Measurements from ENCODE around the gene CLTC.
"Not testable (repeated sequence)": the region's sequence is repeated elsewhere in the genome, so short reads cannot be mapped to it uniquely, and the experiment has no call there.

The CLTC gene

DNA sequence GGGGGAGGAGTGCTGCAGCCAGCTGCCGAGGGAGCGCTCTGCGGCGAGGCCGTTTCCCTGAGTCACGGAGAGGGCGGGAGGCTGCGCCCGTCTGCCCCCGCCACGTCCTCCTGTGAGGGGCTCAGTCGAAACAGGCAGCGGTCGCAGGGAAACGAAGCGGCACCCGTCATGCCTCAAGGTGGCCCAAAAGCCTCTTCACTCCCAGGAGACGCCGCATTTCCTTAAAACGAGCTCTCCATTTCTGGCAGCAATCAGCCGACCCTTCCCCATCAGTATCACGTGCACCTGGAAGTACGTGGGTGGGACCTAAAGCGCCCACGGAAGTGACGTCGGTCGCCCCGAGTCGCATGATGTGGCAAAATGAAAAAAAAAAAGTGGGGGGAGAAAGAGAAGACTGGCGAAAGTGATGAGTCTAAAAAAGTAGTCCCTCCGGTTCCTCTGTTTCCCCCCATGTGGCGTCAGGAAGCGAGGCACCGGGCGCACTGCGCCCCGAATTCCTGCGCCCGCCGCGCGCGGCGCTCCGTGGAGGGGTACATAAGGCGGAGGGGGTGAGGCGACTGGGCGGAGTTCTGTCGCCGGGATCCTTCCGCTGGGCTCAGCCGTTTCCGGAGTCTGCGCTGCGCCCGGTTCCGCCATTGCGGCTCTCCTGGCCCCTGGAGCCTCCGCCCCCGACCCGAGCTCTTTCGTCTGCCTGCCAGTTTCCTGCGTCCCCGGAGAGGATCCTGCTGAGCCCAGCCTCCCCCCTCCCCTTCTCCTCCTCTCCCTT, at the start of gene CLTC:
TSS of gene CLTC (plus strand) at position 598 of the 766 bp plus-strand sequence. CDS start 237 bp downstream, outside the sequence.
- Mint-ChIP-seq H3K4me1 (ENCODE audit: low read depth) (peaks cover 19% of the 10 kb centered on the region), H3K27me3 (no peaks in the 10 kb centered on the region), H3K9me3 (no peaks in the 10 kb centered on the region), H3K36me3 (ENCODE audit: low read depth) (peaks cover 49% of the 10 kb centered on the region), H3K4me3 (peak within 1 kb of the TSS; percentile 90), H3K27ac (peak within 1 kb of the TSS; percentile 99)
- intact Hi-C loops (cut with micrococcal nuclease), result loop anchor here (1.0 to 5.0 kb wide), 3 partner anchors 52 to 462 kb away; partner anchors contain the start of genes DHX40, PRR11, PTRH2 and SKA2

DNA sequence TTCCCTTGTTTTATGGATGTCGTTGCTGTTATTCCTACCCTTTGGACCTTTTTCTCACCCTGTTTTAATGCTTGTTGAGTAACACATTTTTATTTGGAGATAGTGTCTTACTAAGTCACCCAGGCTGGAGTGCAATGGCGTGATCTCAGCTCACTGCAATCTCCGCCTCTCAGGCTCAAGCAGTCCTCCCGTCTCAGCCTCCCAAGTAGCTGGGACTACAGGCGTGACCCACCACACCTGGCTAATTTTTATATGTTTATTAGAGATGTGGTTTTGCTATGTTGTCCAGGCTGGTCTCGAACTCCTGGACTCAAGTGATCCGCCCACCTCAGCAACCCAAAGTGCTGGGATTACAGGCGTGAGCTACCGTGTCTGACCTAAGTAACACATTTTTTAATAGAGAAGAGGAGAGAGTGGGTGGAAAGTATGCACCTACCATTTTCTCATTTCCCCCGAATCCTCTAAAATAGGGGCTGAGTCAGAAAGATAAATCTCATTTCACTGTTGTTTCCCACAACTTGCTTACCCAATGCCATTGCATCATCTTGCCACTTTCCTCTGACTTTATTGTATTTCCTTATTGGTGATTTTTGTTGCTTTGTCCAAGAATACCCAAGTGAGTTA, 47.3 kb upstream of the CLTC start:
- Mint-ChIP-seq H3K27ac (no peak overlapping the region), H3K27me3 (no peaks in the 10 kb centered on the region), H3K4me3 (no peak overlapping the region), H3K36me3 (ENCODE audit: low read depth) (peaks cover 26% of the 10 kb centered on the region), H3K4me1 (ENCODE audit: low read depth) (peaks cover 14% of the 10 kb centered on the region), H3K9me3 (no peaks in the 10 kb centered on the region)
- intact Hi-C loops (cut with micrococcal nuclease), result no loop called here

DNA sequence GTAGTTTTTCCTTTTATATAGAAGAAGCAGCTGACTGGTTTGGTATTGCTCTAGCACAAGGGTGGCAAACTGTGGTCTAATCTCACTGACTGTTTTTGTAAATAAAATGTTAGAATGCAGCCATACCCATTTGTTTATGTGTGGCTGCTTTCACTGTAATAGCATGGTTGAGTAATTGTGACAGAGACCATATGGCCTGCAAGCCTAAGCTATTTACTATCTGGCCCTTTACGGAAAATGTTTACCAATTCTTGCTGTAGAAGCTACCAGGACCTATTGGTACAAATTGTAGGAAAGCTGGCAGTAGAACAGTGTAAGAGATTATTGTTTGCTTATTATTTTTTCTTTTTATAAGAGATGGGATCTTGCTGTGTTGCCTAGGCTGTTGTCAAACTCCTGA, 35.5 kb upstream of the CLTC start:
- intact Hi-C loops (cut with micrococcal nuclease); H3K27ac Mint-ChIP-seq; H3K9me3 Mint-ChIP-seq; H3K4me1 Mint-ChIP-seq (ENCODE audit: low read depth); H3K4me3 Mint-ChIP-seq; H3K27me3 Mint-ChIP-seq: not testable (repeated sequence)
- peaks cover 12% of the 10 kb centered on the region for H3K36me3 Mint-ChIP-seq (ENCODE audit: low read depth)

DNA sequence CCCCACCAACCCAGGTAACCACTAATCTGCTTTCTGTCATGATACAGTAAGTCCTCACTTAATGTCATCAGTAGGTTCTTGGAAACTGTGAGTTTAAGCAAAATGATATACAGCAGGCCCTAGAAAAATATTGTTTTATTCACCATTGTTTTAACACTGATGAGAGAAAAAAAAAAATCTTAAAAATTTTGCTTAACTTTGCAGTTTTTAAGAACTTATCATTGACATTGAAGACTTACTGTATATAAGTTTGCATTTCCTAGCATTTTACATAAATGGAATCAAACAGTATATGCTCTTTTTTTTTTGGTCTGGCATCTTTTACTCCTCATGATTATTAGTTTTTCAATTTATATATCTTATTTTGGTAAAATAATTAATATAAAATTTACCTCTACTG, 19.5 kb upstream of the CLTC start:
- H3K4me3 Mint-ChIP-seq, result no peak overlapping the region
- H3K9me3 Mint-ChIP-seq, result no peaks in the 10 kb centered on the region
- no peak overlapping the region for H3K27ac Mint-ChIP-seq
- H3K36me3 Mint-ChIP-seq (ENCODE audit: low read depth), result peaks cover 50% of the 10 kb centered on the region
- no peaks in the 10 kb centered on the region for H3K27me3 Mint-ChIP-seq
- no peaks in the 10 kb centered on the region for H3K4me1 Mint-ChIP-seq (ENCODE audit: low read depth)
- intact Hi-C loops (cut with micrococcal nuclease), result loop anchor here (10.0 kb wide), 1 partner anchor 55 kb away; no protein-coding TSS in a partner anchor

DNA sequence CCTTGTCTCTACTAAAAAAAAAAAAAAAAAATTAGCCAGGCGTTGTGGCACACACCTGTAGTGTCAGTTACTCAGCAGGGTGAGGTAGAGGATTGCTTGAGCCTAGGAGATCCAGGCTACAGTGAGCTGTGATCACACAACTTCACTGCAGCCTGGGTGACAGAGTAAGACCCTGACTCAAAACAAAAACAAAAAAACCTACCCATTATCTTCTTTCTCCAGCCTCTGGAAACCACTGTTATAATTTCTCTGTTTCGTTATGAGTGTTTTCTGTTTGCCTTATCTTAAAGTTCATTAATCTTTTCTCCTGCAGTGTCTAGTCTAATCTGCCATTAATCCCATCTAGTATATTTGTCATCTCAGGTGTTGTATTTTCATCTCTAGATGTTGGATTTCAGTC, 18.6 kb upstream of the CLTC start:
- Mint-ChIP-seq H3K9me3 (no peaks in the 10 kb centered on the region), H3K4me1 (ENCODE audit: low read depth) (no peaks in the 10 kb centered on the region), H3K36me3 (ENCODE audit: low read depth) (peaks cover 60% of the 10 kb centered on the region), H3K27me3 (no peaks in the 10 kb centered on the region), H3K27ac (no peak overlapping the region), H3K4me3 (no peak overlapping the region)
- intact Hi-C loops (cut with micrococcal nuclease), result loop anchor here (10.0 kb wide), 1 partner anchor 54 kb away; no protein-coding TSS in a partner anchor

DNA sequence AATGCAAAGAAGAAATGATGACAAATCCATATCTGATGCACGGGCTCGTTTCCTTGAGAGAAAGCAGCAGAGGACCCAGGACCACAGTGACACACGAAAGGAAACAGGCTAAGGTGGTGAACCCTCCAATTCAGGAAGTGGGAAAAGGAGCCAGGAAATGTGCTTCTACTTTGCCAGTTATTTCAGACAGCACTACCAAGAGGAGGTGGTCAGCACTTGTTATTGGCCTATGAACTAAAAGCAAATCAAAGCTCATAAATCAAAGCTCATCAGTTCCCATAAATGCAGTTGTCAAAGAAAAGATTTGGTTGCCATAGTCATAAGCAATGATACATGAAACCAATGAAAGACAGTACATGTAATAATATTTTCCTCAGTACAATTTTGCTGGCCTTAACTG, 12.6 kb upstream of the CLTC start:
- no peaks in the 10 kb centered on the region for H3K4me1 Mint-ChIP-seq (ENCODE audit: low read depth)
- H3K27ac Mint-ChIP-seq, result no peak overlapping the region
- H3K36me3 Mint-ChIP-seq (ENCODE audit: low read depth), result peaks cover 58% of the 10 kb centered on the region
- intact Hi-C loops (cut with micrococcal nuclease), result loop anchor here (10.0 kb wide), 1 partner anchor 48 kb away; no protein-coding TSS in a partner anchor
- no peaks in the 10 kb centered on the region for H3K9me3 Mint-ChIP-seq
- H3K27me3 Mint-ChIP-seq, result no peaks in the 10 kb centered on the region
- no peak overlapping the region for H3K4me3 Mint-ChIP-seq

DNA sequence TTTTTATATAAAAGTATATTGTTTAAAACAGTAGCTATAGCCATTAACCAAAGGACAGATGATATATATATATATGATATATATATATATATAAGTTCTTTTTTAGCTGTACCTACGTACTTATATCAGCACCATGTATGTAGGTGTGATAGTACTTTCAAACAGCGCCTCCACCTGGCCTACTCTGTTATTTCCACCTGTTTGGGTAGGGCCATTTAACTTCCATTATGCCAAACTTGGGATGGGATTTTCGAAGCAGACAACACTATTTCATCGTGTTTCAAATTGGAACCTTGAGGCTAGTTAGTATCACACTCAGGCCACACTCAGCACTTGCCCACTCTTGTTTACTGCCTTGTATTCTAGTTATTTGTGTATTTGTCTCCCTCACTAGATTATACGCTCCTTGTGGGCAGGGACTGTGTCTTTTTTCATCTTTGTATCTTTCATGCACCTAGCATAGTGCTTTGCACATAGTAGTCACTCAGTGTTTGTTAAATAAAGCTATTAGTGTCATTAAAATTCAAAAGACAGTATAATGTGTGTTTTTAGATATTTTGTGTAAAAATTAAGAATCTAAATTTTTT, 11.8 kb upstream of the CLTC start:
- Mint-ChIP-seq H3K27me3 (no peaks in the 10 kb centered on the region), H3K27ac (no peak overlapping the region), H3K4me3 (no peak overlapping the region), H3K9me3 (no peaks in the 10 kb centered on the region), H3K36me3 (ENCODE audit: low read depth) (peaks cover 49% of the 10 kb centered on the region), H3K4me1 (ENCODE audit: low read depth) (no peaks in the 10 kb centered on the region)
- intact Hi-C loops (cut with micrococcal nuclease), result loop anchor here (10.0 kb wide), 1 partner anchor 47 kb away; no protein-coding TSS in a partner anchor

DNA sequence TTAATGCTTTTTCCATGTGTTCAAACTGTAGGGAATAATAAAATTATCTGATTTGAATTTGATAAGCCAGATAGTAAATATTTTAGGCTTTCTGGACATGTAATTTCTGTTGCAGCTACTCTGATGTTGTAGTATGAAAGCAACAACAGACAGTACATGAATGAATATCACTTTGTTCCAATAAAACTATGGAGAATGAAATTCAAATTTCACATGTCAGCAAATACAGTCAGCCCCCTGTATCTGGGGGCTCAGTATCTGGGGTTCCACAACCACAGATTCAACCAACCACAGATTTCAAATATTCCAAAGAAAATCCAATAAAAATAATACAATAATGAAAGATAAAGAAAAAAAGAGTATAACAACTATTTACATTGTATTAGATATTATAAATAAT, 8.2 kb upstream of the CLTC start:
- Mint-ChIP-seq H3K4me3 (no peak overlapping the region), H3K27me3 (no peaks in the 10 kb centered on the region), H3K9me3 (no peaks in the 10 kb centered on the region), H3K27ac (no peak overlapping the region), H3K4me1 (ENCODE audit: low read depth) (no peaks in the 10 kb centered on the region), H3K36me3 (ENCODE audit: low read depth) (peaks cover 18% of the 10 kb centered on the region)
- intact Hi-C loops (cut with micrococcal nuclease), result no loop called here

DNA sequence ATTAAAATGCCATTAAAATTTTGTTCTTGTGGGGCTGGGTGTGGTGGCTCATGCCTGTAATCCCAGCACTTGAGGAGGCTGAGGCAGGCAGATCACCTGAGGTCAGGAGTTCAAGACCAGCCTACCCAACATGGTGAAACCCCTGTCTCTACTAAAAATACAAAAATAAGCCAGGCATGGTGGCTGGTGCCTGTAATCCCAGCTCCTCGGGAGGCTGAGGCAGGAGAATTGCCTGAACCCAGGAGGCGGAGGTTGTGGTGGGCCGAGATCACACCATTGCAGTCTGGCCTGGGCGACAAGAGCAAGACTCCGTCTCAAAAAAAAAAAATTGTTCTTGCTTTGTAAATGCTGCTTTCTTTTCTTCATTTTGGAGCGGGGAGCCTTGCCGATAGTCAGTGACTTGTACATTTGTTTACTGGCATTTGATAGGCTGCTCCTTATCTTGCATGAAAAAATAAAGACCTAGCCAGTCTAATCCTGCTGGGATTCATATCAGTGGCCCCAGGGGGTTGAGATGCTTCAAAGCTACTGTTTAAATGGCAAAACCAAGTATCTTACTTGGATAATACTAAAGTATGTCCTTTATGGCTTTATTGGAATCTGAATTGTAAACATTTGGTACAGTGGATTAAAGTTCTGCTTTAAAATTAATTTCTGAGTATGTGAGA, 3.3 kb upstream of the CLTC start:
- H3K27ac Mint-ChIP-seq, result no peak overlapping the region
- H3K4me3 Mint-ChIP-seq, result no peak overlapping the region

DNA sequence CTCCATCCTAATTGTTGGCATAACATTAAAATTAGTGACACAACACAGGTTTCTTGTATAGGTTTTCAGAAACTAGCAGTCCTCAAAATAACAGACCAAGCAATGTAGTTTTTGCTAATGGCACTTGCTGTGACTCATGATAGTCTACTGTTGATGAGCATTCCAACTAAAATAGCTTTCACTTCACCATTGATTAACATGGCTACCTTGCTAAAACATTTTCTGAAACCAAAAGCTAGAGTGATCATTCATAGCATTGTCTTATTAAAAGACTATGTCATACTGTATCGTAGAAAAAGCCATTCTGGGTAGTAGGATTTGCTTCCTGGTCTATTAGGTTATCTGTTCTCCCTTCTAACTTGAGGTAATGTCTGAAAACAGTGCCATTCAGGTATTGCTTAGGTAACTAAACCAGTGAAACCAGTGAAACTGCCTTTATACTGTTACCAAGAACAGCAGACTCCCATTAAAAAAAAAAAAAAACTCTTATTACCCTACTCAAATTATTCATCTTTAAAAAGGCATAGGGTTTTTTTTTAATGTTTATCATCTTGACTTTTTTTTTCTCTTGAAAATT, 2.5 kb upstream of the CLTC start:
- Mint-ChIP-seq H3K4me1 (ENCODE audit: low read depth) (peaks cover 8% of the 10 kb centered on the region), H3K4me3 (no peak overlapping the region), H3K27ac (peak overlapping the region; percentile 99), H3K27me3 (no peaks in the 10 kb centered on the region), H3K9me3 (no peaks in the 10 kb centered on the region), H3K36me3 (ENCODE audit: low read depth) (peaks cover 38% of the 10 kb centered on the region)
- intact Hi-C loops (cut with micrococcal nuclease), result loop anchor here (5.0 kb wide), 2 partner anchors 50 to 460 kb away; partner anchors contain the start of genes DHX40, PRR11 and SKA2

More for the DNA sequence above, 3.3 kb upstream of the CLTC start:
- Mint-ChIP-seq H3K4me1 (ENCODE audit: low read depth) (peaks cover under 1% of the 10 kb centered on the region), H3K9me3 (no peaks in the 10 kb centered on the region), H3K27me3 (no peaks in the 10 kb centered on the region), H3K36me3 (ENCODE audit: low read depth) (peaks cover 29% of the 10 kb centered on the region)
- intact Hi-C loops (cut with micrococcal nuclease), result loop anchor here (5.0 kb wide), 2 partner anchors 49 to 459 kb away; partner anchors contain the start of genes DHX40, PRR11 and SKA2

DNA sequence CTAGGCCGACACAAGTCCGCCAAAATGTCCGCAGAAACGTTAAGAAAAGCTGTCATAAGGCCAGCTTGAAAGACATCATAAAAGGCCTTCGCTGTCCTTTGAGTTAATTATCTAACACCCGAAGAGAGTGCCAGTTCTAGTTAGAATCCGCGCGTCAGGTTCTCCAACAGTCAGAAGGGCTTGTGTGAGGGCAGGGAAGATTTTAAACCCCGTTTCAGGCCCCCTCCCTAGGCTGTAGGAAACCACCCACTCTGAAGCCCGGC, 729 bp upstream of the CLTC start:
- intact Hi-C loops (cut with micrococcal nuclease), result loop anchor here (1.0 to 5.0 kb wide), 3 partner anchors 52 to 462 kb away; partner anchors contain the start of genes DHX40, PRR11, PTRH2 and SKA2
- H3K4me1 Mint-ChIP-seq (ENCODE audit: low read depth), result peaks cover 19% of the 10 kb centered on the region

DNA sequence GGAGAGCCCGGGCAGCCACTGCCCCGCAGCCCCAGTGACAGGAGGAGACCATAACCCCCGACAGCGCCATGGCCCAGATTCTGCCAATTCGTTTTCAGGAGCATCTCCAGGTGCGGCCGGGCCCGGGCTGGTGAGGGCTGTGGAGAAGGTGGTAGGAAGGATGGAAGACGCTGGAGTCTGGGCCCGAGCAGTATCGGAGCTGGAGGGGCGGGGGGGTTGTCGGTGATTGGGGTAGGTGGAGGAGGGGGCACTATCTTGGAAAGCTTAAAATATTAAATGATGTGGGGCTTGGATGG, 317 bp downstream of the CLTC start:
- no peaks in the 10 kb centered on the region for H3K9me3 Mint-ChIP-seq
- peaks cover 49% of the 10 kb centered on the region for H3K36me3 Mint-ChIP-seq (ENCODE audit: low read depth)
- intact Hi-C loops (cut with micrococcal nuclease), result no loop called here
- H3K27ac Mint-ChIP-seq, result peak overlapping the region; percentile 99
- no peaks in the 10 kb centered on the region for H3K27me3 Mint-ChIP-seq
- H3K4me3 Mint-ChIP-seq, result peak overlapping the region; percentile 90
- peaks cover 19% of the 10 kb centered on the region for H3K4me1 Mint-ChIP-seq (ENCODE audit: low read depth)

More for the DNA sequence above, 729 bp upstream of the CLTC start:
- Mint-ChIP-seq H3K27ac (peak overlapping the region; percentile 99), H3K4me3 (peak overlapping the region; percentile 90), H3K9me3 (no peaks in the 10 kb centered on the region), H3K36me3 (ENCODE audit: low read depth) (peaks cover 49% of the 10 kb centered on the region), H3K27me3 (no peaks in the 10 kb centered on the region)

DNA sequence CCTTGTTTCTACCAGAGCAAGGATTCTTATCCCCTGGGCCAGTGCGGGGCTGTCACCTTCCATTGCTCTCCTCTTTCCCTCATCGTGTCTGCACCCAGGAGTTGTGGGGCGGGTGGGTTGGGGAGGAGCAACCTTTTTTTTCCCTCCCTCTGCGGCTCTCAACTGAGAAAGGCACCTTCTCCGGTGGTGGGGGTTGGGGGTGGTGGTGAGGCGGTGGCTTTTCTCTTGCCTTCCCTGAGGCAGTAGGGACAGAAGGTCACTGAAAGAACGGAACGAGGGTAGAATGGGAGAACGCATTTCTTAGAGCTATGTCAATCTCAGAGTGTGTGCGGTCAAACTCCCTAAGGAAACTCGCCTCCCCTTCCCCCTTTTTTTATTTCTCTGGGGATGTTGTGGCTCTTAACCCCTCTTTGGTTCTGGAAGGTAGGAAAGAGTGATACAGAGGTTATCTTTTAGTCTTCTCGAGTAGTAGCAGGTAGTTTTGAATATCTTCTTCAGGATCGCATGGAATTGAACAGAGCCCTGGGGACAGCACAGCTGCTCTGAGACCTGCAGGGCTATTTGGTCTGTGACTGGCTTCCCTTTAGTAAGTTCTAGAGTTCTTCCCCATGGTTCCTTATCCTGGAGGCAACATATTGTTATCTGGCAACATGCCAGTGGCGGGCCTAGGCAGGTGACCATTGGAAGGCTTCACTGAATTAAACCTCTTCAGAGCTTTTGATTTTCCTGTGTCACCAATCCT, 994 bp downstream of the CLTC start:
- H3K27ac Mint-ChIP-seq, result peak overlapping the region; percentile 99
- peak overlapping the region; percentile 90 for H3K4me3 Mint-ChIP-seq
- peaks cover 25% of the 10 kb centered on the region for H3K4me1 Mint-ChIP-seq (ENCODE audit: low read depth)
- intact Hi-C loops (cut with micrococcal nuclease), result loop anchor here (1.0 kb wide), 1 partner anchor 14 kb away; no protein-coding TSS in a partner anchor
- H3K36me3 Mint-ChIP-seq (ENCODE audit: low read depth), result peaks cover 55% of the 10 kb centered on the region
- no peaks in the 10 kb centered on the region for H3K27me3 Mint-ChIP-seq
- H3K9me3 Mint-ChIP-seq, result no peaks in the 10 kb centered on the region

Measured in dendritic cell treated with granulocyte-macrophage colony-stimulating factor and Interleukin-4, amounts not matched to agents 40 ng/mL and 50 ng/mL, for 4 days (primary cell).